ENCODE measurements around the gene MRPL30.
"Not testable (repeated sequence)": the region's sequence is repeated elsewhere in the genome, so short reads cannot be mapped to it uniquely, and the experiment has no call there.

MRPL30 gene

DNA sequence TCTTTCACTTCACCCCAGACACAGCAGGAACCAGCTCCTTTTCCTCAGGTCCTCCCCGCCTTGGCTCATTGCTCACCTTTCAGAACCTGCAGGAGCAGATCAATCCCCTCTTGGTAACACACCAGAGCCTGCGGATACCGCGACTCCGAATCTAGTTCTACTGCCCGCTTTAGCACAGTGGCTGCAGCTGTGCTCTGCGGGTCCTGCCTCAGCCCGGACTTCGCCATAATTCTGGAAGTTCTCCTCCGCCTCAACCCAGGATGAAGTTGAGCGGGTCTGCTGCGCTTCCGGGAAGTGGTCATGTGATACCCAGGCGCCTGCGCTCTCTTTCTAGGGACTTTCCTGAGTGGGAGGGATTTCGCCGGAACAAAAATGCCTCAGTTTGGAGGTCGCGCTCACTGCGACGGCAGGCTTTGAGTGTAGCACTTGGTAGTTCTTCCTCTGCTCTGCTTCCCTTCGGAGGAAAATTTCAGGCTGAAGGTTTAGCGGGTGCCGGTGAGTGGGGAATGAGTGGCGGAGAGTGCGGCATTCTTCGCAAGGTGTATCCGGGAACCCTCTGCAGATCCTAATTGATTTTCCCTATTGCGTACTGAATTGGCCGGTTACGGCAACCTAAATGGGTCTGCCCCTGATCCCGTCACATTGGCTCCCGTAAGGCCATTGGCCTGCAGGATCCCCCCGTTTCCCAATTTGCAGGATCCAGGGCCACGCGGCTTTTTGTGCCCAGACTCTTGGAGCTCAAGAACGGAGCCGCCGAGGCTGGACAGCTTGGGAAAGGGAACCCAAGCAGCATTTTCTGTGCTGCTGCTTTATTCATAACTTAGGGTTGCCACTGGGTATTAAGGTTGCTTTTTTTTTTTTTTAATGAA lies at the start of gene MRPL30, which contains the start of gene MITD1:
Gene MRPL30 (plus strand): TSS at position 430 of the 869 bp plus-strand sequence. CDS start 5,020 bp downstream, outside the sequence.
Gene MITD1 (minus strand): TSS at position 304 of the 869 bp plus-strand sequence. CDS start 77 bp downstream, at position 227.
- DNase-seq: peak; percentile 96

DNA sequence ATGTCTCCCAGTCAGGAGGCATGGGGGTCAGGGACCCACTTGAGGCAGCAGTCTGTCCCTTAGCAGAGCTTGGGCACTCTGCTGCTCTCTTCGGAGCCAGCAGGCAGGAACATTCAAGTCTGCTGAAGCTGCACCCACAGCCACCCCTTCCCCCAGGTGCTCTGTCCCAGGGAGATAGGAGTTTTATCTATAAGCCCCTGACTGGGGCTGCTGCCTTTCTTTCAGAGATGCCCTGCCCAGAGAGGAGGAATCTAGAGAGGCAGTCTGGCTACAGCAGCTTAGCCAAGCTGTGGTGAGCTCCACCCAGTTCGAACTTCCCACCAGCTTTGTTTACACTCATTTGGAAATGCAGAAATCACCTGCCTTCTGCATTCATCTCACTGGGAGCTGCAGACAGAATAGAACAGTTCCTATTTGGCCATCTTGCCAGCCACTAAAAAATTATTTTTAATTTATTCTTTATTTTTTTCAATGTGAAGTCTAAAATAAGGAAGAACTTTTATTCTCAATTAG lies 45.9 kb upstream of the MRPL30 start:
- DNase-seq: not testable (repeated sequence)

DNA sequence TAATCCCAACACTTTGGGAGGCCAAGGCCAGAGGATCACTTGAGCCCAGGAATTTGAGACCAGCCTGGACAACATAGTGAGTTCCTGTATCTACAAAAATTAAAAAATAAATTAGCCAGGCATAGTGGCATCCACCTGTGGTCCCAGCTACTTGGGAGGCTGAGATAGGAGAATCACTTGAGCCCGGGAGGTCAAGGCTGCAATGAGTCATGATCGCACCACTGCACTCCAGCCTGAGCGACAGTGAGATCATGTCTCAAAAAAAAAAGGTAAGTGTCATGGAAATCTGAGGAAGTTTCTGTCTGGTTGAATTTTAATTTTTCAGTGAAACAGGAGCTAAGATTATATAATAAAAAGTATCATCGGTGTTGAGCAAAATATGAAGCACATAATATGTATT lies 42.0 kb upstream of the MRPL30 start:
- DNase-seq: no peak

- DNase-seq: no peak
These were observed 40.7 kb upstream of the MRPL30 start for GRCh38 chr2:99140056-99140859.

GRCh38 chr2:99140860-99141109 lies 40.2 kb upstream of the MRPL30 start:
- peak; percentile 53 for DNase-seq

- DNase-seq: peak; percentile 90
These were observed 39.6 kb upstream of the MRPL30 start, which contains the start of gene C2orf15 for GRCh38 chr2:99141110-99142108. C2orf15 (plus strand) TSS chr2:99141707; CDS start chr2:99150559, 8,852 bp downstream.

DNA sequence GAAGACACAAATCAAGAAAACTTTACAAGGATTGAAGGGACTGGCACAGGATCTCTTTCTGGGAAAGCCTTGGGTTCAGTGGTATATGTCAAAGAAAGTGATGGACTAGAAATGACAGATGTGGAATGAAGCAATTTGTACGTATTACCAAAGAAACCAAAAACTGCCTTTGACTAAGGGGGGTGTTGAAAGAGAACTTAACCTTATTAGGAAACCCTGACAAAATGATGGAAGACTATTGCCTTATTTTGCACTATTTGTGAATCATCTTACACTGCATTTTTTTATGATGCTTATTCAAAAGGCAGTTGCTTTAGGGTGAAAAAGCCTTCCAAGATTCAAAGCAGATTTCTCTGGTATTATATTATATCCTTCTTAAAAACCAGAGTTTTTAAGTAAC lies 30.3 kb upstream of the MRPL30 start:
- DNase-seq: no peak

GRCh38 chr2:99152199-99152895 lies 28.6 kb upstream of the MRPL30 start:
- no peak for DNase-seq

DNA sequence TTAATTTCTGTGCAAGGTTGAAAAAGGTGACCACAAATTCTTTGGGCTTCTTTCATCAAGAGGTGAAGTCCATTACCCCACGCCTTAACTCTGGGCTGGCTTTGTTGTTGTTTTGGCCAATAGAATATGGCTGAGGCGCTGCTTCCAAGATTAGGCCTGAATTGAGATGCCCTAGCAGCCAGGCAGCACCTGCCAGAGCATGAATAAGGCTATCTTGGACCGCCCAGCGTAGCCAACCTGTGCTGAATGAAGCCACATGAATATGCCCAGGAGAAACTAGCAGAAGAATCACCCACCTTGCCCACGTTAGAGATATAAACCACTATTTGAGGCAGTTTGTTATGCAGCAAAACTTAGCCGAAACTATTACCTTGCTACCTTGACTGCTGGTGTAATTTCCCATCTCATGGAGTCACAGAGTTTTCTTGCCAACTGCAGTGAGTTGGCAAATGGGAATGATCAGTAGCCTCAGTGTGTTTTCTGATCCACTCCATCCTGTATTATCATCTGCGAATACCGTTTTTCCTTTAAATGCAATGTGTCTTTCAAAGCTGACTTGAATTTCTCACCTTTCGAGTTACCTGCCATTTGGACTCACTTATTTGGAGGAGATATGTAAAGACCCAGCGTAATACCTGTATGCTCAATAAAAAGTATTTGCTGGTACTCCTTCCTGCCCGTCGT lies 26.9 kb upstream of the MRPL30 start:
- DNase-seq: no peak

DNA sequence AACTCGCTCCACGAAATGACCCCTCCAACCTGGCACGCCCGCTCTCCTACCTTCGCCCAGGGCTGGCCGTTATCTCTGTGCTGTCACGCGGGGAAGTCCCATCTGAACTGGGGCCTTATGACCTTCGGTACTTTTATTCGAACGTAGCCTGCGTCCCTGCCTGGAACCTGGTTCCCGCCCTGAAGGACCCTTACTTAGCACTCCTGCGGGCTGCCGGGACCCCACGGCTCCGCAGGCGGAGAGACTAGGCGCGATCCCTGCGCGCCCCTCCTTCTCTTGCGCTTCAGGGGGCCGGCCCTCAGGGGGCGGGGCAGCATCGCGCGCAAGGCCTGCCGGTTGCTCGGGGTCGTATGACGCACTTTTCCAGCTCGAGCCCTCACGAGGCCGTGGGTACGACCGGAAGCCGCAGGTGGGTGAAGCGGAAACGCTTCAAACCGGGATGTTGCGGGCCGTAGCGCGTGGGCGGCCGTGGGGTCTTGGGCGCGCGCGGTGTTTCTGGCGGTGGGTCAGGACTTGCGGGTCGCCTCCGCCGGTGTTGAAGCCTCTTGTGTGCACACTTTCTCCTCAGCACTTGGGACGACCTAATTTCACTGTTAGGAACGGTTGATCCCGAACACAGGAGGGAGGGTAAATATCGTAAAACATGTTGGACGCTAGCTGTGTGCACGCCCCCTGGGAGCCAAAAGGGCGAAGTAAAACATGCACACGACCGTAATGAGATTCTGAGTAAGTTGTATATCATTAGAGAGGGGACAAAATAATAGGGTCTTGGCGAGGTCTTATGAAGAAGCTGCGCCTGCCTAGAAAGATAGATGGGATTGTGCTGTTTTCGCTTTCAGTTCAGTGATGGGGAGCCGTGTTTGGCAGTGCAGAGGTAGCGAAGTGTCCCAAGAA lies 26.1 kb upstream of the MRPL30 start, which contains the start of the genes LIPT1 and TSGA10:
Gene LIPT1 (plus strand): TSS at position 325 of the 894 bp plus-strand sequence. CDS start 6,991 bp downstream, outside the sequence.
Gene TSGA10 (minus strand): TSS at position 300 of the 894 bp plus-strand sequence. CDS start 45,503 bp downstream, outside the sequence.
- peak; percentile 91 for DNase-seq

GRCh38 chr2:99156891-99157290 lies 24.1 kb upstream of the MRPL30 start:
- no peak for DNase-seq

DNA sequence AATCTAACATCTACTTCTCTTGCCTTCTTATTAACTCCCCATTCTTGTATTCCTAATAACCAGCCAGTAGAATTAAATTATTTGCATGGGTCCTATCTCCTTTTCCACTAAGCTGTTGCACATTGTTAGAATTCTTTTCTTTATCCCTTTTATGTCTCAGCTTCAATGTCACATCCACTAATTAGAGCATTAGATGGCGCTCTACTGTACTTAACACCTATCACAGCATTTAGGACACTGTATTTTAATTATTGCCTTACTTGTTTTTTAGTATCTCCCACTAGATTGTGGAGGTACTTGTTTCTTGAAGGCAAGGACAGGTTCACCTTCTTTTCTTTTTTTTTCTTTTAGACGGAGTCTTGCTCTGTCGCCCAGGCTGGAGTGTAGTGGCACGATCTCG lies 22.4 kb upstream of the MRPL30 start:
- no peak for DNase-seq

DNA sequence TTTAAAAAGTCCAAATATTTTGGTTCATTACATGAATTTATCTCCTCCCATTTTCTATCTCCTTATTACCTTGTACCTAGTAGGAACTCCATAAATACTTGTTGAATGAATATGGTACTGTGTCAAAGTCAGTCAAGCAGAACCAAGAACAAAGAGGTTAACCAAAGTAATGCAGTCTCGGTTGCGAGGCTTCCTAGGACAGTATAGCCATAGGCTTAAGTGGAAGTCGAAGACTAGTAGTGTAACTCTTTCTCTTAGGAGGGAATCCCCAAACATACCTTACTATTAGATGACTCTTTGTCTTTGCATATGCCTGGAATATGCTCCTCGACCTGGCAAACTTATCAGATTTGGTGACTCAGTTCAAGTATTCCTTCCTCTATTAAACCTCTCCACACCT lies 21.4 kb upstream of the MRPL30 start:
- no peak for DNase-seq

DNA sequence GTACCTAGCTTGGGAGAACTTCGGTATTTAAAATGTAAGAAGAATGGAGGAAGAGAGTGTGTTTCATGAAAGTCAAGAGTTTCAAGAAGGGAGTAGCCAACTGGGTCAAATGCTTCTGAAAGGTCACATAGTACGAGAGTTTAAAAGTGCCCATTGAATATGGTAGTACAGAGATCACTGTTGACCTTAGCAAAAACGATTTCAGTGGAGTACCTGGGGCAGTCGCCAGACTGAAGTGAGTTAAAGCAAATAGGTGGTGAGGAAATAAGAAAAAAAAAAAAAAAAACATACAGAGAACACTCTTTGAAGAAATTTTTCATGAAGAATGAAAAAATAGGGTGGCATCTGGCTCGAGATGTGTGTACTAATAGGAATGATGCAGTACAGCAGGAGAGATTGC lies 14.8 kb upstream of the MRPL30 start:
- DNase-seq: no peak

DNA sequence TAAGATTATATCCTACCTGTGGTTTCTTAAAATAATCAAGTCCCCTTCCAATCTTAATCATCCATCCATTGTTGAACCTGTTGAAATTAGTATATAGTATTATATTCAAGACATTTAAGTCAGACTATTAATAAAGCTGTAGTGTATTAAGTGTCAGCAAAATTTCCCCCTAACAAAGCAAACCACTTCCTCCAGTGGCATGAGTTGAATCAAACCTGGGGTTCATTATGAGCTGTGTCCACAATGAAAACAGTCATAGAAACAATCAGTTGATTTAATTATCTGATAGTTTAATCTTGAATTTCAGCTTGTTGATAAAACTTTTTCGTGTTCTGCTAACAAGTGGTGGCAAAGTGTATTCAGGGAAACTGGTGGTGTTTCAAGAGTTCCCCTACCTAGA lies 11.4 kb upstream of the MRPL30 start:
- DNase-seq: no peak

DNA sequence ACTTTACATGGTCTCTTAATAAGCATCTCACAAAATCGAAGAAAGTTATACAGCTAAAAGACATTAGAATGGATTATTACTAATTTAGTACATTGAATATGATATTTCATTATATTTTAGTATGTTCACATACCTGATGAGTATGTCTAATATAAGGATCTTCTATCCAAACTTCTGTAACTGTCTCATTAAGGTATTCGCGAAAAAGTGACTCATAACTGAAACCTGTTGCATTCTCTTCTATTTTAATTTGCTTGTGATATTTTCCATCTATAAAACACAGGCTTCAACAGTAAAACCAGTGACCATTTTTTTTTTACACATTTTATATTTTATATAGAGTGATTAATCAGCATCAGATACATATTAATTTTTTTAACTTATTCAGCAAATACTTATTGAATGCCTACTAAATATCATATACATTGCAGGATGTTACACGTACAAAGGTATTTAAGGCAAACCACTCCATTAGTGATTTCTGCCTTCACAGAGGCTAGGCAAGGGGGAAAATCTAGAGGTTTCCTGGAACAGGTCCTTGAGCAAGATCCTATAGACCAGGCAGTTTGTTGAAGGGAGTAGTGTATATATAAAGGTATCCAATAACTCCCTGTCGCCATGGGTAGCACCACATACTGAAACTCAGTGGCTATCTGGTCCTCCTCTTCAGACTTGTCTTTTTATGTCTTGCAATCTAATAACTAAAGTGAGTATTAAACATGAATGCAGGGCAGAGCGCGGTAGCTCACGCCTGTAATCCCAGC lies 9.4 kb upstream of the MRPL30 start:
- DNase-seq: no peak

DNA sequence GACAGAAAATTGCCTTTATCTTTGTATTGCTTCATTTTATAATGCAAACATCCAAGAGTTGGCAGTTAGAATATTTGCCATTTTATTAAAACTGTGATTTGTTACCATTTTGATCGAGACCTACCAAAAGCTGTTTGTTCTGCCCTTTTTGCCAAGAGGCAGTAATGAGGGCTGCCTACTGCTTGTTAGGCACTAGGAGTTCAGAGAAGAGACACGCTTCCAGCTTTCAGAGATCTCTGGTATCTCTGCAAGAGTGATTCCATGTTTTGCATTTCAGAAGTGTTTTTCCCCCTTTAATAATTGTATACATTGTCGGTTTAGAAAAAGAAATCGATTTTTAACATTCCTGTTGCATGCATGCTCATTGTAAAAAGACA lies 628 bp downstream of the MRPL30 start:
- peak; percentile 8 for DNase-seq

DNA sequence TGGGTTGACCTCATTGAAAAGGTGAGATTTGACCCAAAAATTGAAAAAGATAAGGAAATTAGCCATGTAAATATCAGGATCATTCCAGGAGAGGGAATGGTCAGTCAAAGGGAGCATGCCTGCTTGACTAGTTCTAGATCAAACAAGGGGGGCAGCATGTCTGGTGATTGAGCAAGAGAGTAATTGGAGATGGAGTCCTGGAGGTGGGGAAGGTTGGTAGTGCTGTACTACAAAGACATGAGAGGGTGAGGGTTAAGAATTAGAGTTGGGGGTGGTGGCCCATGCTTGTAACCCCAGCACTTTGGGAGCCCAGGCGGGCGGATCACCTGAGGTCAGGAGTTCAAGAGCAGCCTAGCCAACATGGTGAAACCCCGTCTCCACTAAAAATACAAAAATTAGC lies 2.0 kb downstream of the MRPL30 start:
- DNase-seq: no peak

- no peak for DNase-seq
These were observed 3.8 kb downstream of the MRPL30 start for GRCh38 chr2:99184811-99185210.

All from EL (cell line).